Right atrium auricular region (tissue), 2 donors: ENCODE data around the gene LIX1L. TPM values are rescaled to one million over a fixed set of nuclear protein-coding genes. Genes with fewer than 3 reads are reported as not detected.
A peak's percentile ranks its signal among the peaks of the same experiment; 100 is the strongest.

Experiments
- DNase-seq: peaks from one replicate; pipeline ENCODE4 v3.0.0-alpha.2; 2019; ENCODE audit warnings: low spot score
- H3K27ac ChIP-seq, 2 donors: fragments of 200-600 bp; sonication (generic); 1 replicate in 1 of 2; 2 replicates in 1 of 2; pipeline ENCODE4 v1.5.1; 2016 to 2019
- H3K27me3 ChIP-seq, 2 donors: fragments of 200-600 bp; sonication (generic); one replicate each; pipeline versions ENCODE4 v1.5.1 to v1.6.0; 2017 to 2019
- H3K36me3 ChIP-seq: fragments of 200-600 bp; sonication (generic); one replicate; pipeline ENCODE4 v1.5.1; 2016
- H3K4me1 ChIP-seq, 2 donors: fragments of 200-600 bp; sonication (generic); one replicate each; pipeline versions ENCODE4 v1.5.1 to v1.6.0; 2017 to 2019
- H3K4me3 ChIP-seq, 2 donors: fragments of 200-600 bp; sonication (generic); 1 replicate in 1 of 2; 2 replicates in 1 of 2; pipeline ENCODE4 v1.5.1; 2017 to 2019; ENCODE audit warnings: mild to moderate bottlenecking in 1 of 2, moderate library complexity in 1 of 2
- H3K9me3 ChIP-seq, 2 donors: fragments of 200-600 bp; sonication (generic); one replicate each; pipeline ENCODE4 v1.5.1; 2019
- CTCF ChIP-seq, 2 donors: fragments of 200-600 bp; sonication (generic); IDR thresholded peaks; one replicate each; pipeline ENCODE4 v1.5.1; 2019; ENCODE audit warnings: antibody characterized with exemption in 2 of 2
- total RNA-seq, 2 donors: library from RNA; depleted of rRNA; stranded (reverse); fragments of >200 nt; gene quantifications; one replicate each; pipeline ENCODE4 v1.1.0, GENCODE V29; 2016

Gene LIX1L
- total RNA-seq, 2 donors from 2014 or later = 26.6 to 36.6 TPM

GRCh38 chr1:145952903-145953302 is 4.9 kb downstream of the LIX1L start:
- no peaks in the 10 kb centered on the region for H3K27me3 ChIP-seq
- no peak overlapping the region for H3K27ac ChIP-seq
- no peak for TF ChIP-seq CTCF (IDR thresholded peaks at IDR 0.05)
- H3K36me3 ChIP-seq = no peaks in the 10 kb centered on the region
- DNase-seq = no peak
- no peak overlapping the region for H3K4me3 ChIP-seq
- no peaks in the 10 kb centered on the region for H3K9me3 ChIP-seq
- H3K4me1 ChIP-seq = peaks cover 0 to 55% of the 10 kb centered on the region in 2 donors

GRCh38 chr1:145951526-145951925 is 6.3 kb downstream of the LIX1L start:
- no peaks in the 10 kb centered on the region for H3K27me3 ChIP-seq
- no peaks in the 10 kb centered on the region for H3K9me3 ChIP-seq
- no peak for DNase-seq
- no peak for TF ChIP-seq CTCF (IDR thresholded peaks at IDR 0.05)
- peaks cover 11% of the 10 kb centered on the region for H3K36me3 ChIP-seq
- H3K4me3 ChIP-seq = no peak overlapping the region
- H3K4me1 ChIP-seq = peaks cover 0 to 50% of the 10 kb centered on the region in 2 donors
- H3K27ac ChIP-seq = no peak overlapping the region

GRCh38 chr1:145949219-145949618 is 8.6 kb downstream of the LIX1L start:
- Histone ChIP-seq H3K9me3 (no peaks in the 10 kb centered on the region), H3K27me3 (no peaks in the 10 kb centered on the region), H3K4me1 (peaks cover 0 to 28% of the 10 kb centered on the region in 2 donors), H3K4me3 (no peak overlapping the region), H3K36me3 (peaks cover 29% of the 10 kb centered on the region), H3K27ac (peak overlapping the region in 1 of 2 donors; percentile 29)
- DNase-seq = no peak
- no peak for TF ChIP-seq CTCF (IDR thresholded peaks at IDR 0.05)

GRCh38 chr1:145947551-145947950 is 10.3 kb downstream of the LIX1L start:
- Histone ChIP-seq H3K4me1 (peaks cover 0 to 20% of the 10 kb centered on the region in 2 donors), H3K27ac (no peak overlapping the region), H3K4me3 (no peak overlapping the region), H3K36me3 (peaks cover 44% of the 10 kb centered on the region), H3K27me3 (no peaks in the 10 kb centered on the region), H3K9me3 (no peaks in the 10 kb centered on the region)
- TF ChIP-seq CTCF (IDR thresholded peaks at IDR 0.05) = no peak
- no peak for DNase-seq

GRCh38 chr1:145946477-145946986 is 11.3 kb downstream of the LIX1L start:
- Histone ChIP-seq H3K9me3 (no peaks in the 10 kb centered on the region), H3K36me3 (peaks cover 49% of the 10 kb centered on the region), H3K4me1 (peaks cover 0 to 20% of the 10 kb centered on the region in 2 donors), H3K4me3 (no peak overlapping the region), H3K27ac (no peak overlapping the region), H3K27me3 (no peaks in the 10 kb centered on the region)
- no peak for TF ChIP-seq CTCF (IDR thresholded peaks at IDR 0.05)
- no peak for DNase-seq

- Histone ChIP-seq H3K27me3 (no peaks in the 10 kb centered on the region), H3K9me3 (no peaks in the 10 kb centered on the region), H3K36me3 (peaks cover 59% of the 10 kb centered on the region), H3K27ac (no peak overlapping the region), H3K4me3 (no peak overlapping the region), H3K4me1 (peaks cover 0 to 2% of the 10 kb centered on the region in 2 donors)
- no peak for TF ChIP-seq CTCF (IDR thresholded peaks at IDR 0.05)
- no peak for DNase-seq
Measured at GRCh38 chr1:145944532-145944931, 13.3 kb downstream of the LIX1L start.
